Fibroblast of lung (primary cell): Measurements from ENCODE around the gene RGS12.

ENCODE experiments used
- EZH2 ChIP-seq: IDR thresholded peaks from 2 replicates; pipeline ENCODE4 v1.5.1; 2012; ENCODE audit warnings: low read length, control low read depth, mild to moderate bottlenecking; ENCODE audit errors: missing control alignments
- TF ChIP-seq, protein P1 (sequence below), 2 donors: IDR thresholded peaks in 1 of 2; conservative IDR thresholded peaks in 1 of 2; 1 replicate in 1 of 2; 2 replicates in 1 of 2; pipeline ENCODE4 v1.5.1; 2011 to 2012; ENCODE audit warnings: low read length in 2 of 2, control low read depth in 1 of 2, inconsistent platforms in 1 of 2, low read depth in 1 of 2, mild to moderate bottlenecking in 1 of 2

DNA sequence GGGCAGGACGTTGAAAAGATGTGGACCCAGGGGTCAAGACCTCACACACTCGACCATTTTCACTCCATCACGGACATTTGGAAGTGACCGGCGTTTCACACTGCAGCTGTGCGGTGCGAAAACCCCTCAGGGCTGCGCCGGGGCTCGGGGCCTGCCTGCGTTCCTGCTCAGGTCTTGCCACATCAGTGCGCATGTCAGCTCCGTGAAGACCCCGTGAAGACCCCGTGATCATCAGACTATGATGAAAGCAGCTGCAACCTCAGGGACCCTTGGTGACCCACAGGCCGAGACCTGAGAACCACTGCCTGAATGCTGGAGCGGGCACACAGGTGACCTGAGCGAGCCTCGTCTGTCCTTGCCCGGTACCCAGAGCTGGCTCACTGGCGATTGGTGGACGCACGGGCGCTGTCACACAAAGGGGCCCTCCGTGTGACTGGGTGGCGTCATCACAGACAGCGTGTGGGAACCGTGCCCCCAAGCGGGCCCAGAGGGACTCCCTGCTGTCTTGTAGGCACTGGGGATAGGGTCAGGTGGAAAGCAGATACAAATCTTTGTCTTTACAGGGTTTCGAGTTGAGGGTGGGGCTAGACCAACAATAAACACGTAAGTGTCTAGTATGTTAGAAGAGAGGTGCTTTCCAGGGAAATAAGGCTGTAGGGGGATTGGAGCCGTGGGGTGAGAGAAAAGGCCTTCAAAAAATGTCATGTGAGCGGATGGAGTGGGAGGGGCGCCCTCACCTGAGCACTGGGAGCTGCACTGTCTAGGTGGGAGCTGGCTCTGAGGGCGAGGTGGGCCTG, 31.2 kb upstream of the RGS12 start:
- TF ChIP-seq, protein P1, sequence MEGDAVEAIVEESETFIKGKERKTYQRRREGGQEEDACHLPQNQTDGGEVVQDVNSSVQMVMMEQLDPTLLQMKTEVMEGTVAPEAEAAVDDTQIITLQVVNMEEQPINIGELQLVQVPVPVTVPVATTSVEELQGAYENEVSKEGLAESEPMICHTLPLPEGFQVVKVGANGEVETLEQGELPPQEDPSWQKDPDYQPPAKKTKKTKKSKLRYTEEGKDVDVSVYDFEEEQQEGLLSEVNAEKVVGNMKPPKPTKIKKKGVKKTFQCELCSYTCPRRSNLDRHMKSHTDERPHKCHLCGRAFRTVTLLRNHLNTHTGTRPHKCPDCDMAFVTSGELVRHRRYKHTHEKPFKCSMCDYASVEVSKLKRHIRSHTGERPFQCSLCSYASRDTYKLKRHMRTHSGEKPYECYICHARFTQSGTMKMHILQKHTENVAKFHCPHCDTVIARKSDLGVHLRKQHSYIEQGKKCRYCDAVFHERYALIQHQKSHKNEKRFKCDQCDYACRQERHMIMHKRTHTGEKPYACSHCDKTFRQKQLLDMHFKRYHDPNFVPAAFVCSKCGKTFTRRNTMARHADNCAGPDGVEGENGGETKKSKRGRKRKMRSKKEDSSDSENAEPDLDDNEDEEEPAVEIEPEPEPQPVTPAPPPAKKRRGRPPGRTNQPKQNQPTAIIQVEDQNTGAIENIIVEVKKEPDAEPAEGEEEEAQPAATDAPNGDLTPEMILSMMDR (conservative IDR thresholded peaks at IDR 0.05 in 1 of 2, IDR thresholded peaks at IDR 0.05 in 1 of 2; ENCODE audit: low read depth in 1 of 2, low read length in 2 of 2) = no peak
- no peak for TF ChIP-seq EZH2
